DOHH2 (cell line): ENCODE data around the gene TMEM239.

ENCODE experiments used
- H3F3A ChIP-seq: fragments of 200-600 bp; sonication (generic), shearing (Covaris generic); 2 replicates; pipeline ENCODE4 v1.6.0; 2016; ENCODE audit warnings: antibody characterized with exemption, mild to moderate bottlenecking; ENCODE audit not compliant: control insufficient read depth, insufficient read depth
- H3K27ac ChIP-seq: fragments of 200-600 bp; sonication (generic); 2 replicates; pipeline ENCODE4 v1.5.1; 2014; ENCODE audit warnings: low read depth, mild to moderate bottlenecking, low read length, moderate library complexity
- H3K27me3 ChIP-seq: fragments of 200-600 bp; sonication (generic); 2 replicates; pipeline ENCODE4 v1.6.1; 2014; ENCODE audit warnings: mild to moderate bottlenecking, low read length, mixed read lengths; ENCODE audit not compliant: control insufficient read depth
- H3K36me3 ChIP-seq: fragments of 200-600 bp; sonication (generic); 2 replicates; pipeline ENCODE4 v1.6.1; 2014; ENCODE audit warnings: mild to moderate bottlenecking, low read length, moderate library complexity, mixed read lengths; ENCODE audit not compliant: control insufficient read depth
- H3K4me1 ChIP-seq: fragments of 200-600 bp; sonication (generic); 2 replicates; pipeline ENCODE4 v1.6.1; 2014; ENCODE audit warnings: mild to moderate bottlenecking, low read length, mixed read lengths; ENCODE audit not compliant: control insufficient read depth
- H3K4me2 ChIP-seq: fragments of 200-600 bp; sonication (generic); 2 replicates; pipeline ENCODE4 v1.6.0; 2014; ENCODE audit warnings: mild to moderate bottlenecking, low read length, moderate library complexity
- H3K4me3 ChIP-seq: fragments of 200-600 bp; sonication (generic); 2 replicates; pipeline ENCODE4 v1.5.1; 2014; ENCODE audit warnings: mild to moderate bottlenecking, low read length, mixed read lengths
- H3K79me2 ChIP-seq: fragments of 200-600 bp; sonication (generic); 2 replicates; pipeline ENCODE4 v1.6.1; 2014; ENCODE audit warnings: mild to moderate bottlenecking, low read length, mixed read lengths; ENCODE audit not compliant: control insufficient read depth
- H3K9me2 ChIP-seq: fragments of 200-600 bp; sonication (generic); replicated peaks from 2 replicates; pipeline ENCODE4 v1.6.1; 2014; ENCODE audit warnings: mild to moderate bottlenecking, low read length, mixed read lengths; ENCODE audit not compliant: control insufficient read depth
- H3K9me3 ChIP-seq: fragments of 200-600 bp; sonication (generic); 2 replicates; pipeline ENCODE4 v1.6.1; 2014; ENCODE audit warnings: antibody characterized with exemption, low read length, mixed read lengths; ENCODE audit not compliant: control insufficient read depth, insufficient read depth
- H4K20me1 ChIP-seq: fragments of 200-600 bp; sonication (generic); 2 replicates; pipeline ENCODE4 v1.6.0; 2014; ENCODE audit warnings: low read depth, mild to moderate bottlenecking, antibody characterized with exemption, low read length, moderate library complexity; ENCODE audit not compliant: control insufficient read depth, insufficient read depth
- CTCF ChIP-seq: fragments of 200-600 bp; sonication (generic); IDR thresholded peaks from one replicate; pipeline ENCODE4 v1.5.1; 2014; ENCODE audit warnings: antibody characterized with exemption, mild to moderate bottlenecking, low read depth, low read length; ENCODE audit not compliant: poor library complexity, severe bottlenecking
- EZH2phosphoT487 ChIP-seq: fragments of 200-600 bp; sonication (generic); IDR thresholded peaks from 2 replicates; pipeline ENCODE4 v1.6.1; 2017; ENCODE audit warnings: borderline replicate concordance, mild to moderate bottlenecking, antibody characterized with exemption, low read length, moderate library complexity, mixed read lengths

Gene TMEM239

GRCh38 chr20:2793471-2793870 lies 22.7 kb upstream of the TMEM239 start:
- Histone ChIP-seq H3K4me2 (no peak overlapping the region), H3K27me3 (peaks cover 10% of the 10 kb centered on the region), H3K27ac (no peak overlapping the region), H4K20me1 (no peaks in the 10 kb centered on the region), H3K9me3 (no peaks in the 10 kb centered on the region), H3K36me3 (no peaks in the 10 kb centered on the region), H3K4me3 (no peak overlapping the region), H3F3A (no peaks in the 10 kb centered on the region), H3K4me1 (no peaks in the 10 kb centered on the region), H3K9me2 (no peaks in the 10 kb centered on the region), H3K79me2 (no peaks in the 10 kb centered on the region)
- no peak for TF ChIP-seq CTCF
- TF ChIP-seq EZH2phosphoT487, result no peak

- Histone ChIP-seq H3K27me3 (peaks cover 9% of the 10 kb centered on the region), H3F3A (no peaks in the 10 kb centered on the region), H4K20me1 (no peaks in the 10 kb centered on the region), H3K9me2 (no peaks in the 10 kb centered on the region), H3K4me2 (no peak overlapping the region), H3K27ac (no peak overlapping the region), H3K36me3 (no peaks in the 10 kb centered on the region), H3K4me3 (no peak overlapping the region), H3K4me1 (no peaks in the 10 kb centered on the region), H3K79me2 (no peaks in the 10 kb centered on the region), H3K9me3 (no peaks in the 10 kb centered on the region)
- TF ChIP-seq EZH2phosphoT487 (no peak), CTCF (no peak)
Observed at GRCh38 chr20:2794202-2794748, 21.9 kb upstream of the TMEM239 start.

GRCh38 chr20:2794866-2795447 lies 21.2 kb upstream of the TMEM239 start:
- no peaks in the 10 kb centered on the region for H3K36me3 ChIP-seq
- no peaks in the 10 kb centered on the region for H3F3A ChIP-seq
- H3K9me2 ChIP-seq, result no peaks in the 10 kb centered on the region
- no peak overlapping the region for H3K4me3 ChIP-seq
- no peak overlapping the region for H3K27ac ChIP-seq
- H3K27me3 ChIP-seq, result peaks cover 7% of the 10 kb centered on the region; the same call in 1 of the 2 replicates
- H3K9me3 ChIP-seq, result no peaks in the 10 kb centered on the region
- no peaks in the 10 kb centered on the region for H3K4me1 ChIP-seq
- no peak overlapping the region for H3K4me2 ChIP-seq
- H3K79me2 ChIP-seq, result no peaks in the 10 kb centered on the region
- no peaks in the 10 kb centered on the region for H4K20me1 ChIP-seq
- TF ChIP-seq CTCF, result no peak
- no peak for TF ChIP-seq EZH2phosphoT487

GRCh38 chr20:2795451-2795850 lies 20.7 kb upstream of the TMEM239 start:
- H3K27ac ChIP-seq, result no peak overlapping the region
- peaks cover 7% of the 10 kb centered on the region; the same call in 1 of the 2 replicates for H3K27me3 ChIP-seq
- H3K9me2 ChIP-seq, result no peaks in the 10 kb centered on the region
- no peaks in the 10 kb centered on the region for H3K4me1 ChIP-seq
- no peaks in the 10 kb centered on the region for H3K36me3 ChIP-seq
- no peaks in the 10 kb centered on the region for H3K9me3 ChIP-seq
- H4K20me1 ChIP-seq, result no peaks in the 10 kb centered on the region
- TF ChIP-seq EZH2phosphoT487 (no peak), CTCF (no peak)
- no peaks in the 10 kb centered on the region for H3F3A ChIP-seq
- H3K4me3 ChIP-seq, result no peak overlapping the region
- H3K79me2 ChIP-seq, result no peaks in the 10 kb centered on the region
- H3K4me2 ChIP-seq, result no peak overlapping the region
